A549 (cell line): ENCODE results near the gene HTR3A. TPM values are rescaled to one million over a fixed set of nuclear protein-coding genes. Genes with fewer than 3 reads are reported as not detected.

ENCODE experiments used
- ATAC-seq, 2 experiments: fragments of 200-7000 bp in 1 of 2; fragments of >200 bp in 1 of 2; cut with Nextera tagmentation in 1 of 2; cut with Tn5 transposase in 1 of 2; 3 replicates each; pipeline versions ENCODE4 v1.8.0 to v1.9.1; 2018 to 2020; ENCODE audit warnings: mild to moderate bottlenecking in 1 of 2, moderate library complexity in 1 of 2
- CTCF ChIA-PET: fragments of 300-600 bp; sonication (Branson Sonifier 250); formaldehyde crosslinking; extraction: SDS; loops from one replicate; lab custom pipeline; 2021; ENCODE audit warnings: antibody characterized with exemption, inconsistent platforms; lab: Yijun Ruan, JAX
- POLR2A ChIA-PET: fragments of 350-600 bp; formaldehyde crosslinking; extraction: SDS; loops from one replicate; lab custom pipeline; 2021; ENCODE audit warnings: antibody characterized with exemption, inconsistent platforms; lab: Yijun Ruan, JAX
- DNase-seq, 2 experiments: peaks; one replicate each; pipeline versions ENCODE4 v3.0.0 to v3.0.0-alpha.2; 2011 to 2016; ENCODE audit warnings: low read depth in 1 of 2, low spot score in 1 of 2
- FAIRE-seq: peaks from 2 replicates; lab custom pipeline; 2011; peaks lifted over from hg19 to GRCh38; lab: Jason Lieb, UNC
- H3K27ac ChIP-seq, 2 experiments: fragments of >200 bp; sonication (Bioruptor Twin); formaldehyde crosslinking; 3 replicates each; pipeline ENCODE4 v1.5.1; 2016 to 2017
- H3K4me1 ChIP-seq: fragments of >200 bp; sonication (Bioruptor Twin); formaldehyde crosslinking; 3 replicates; pipeline ENCODE4 v1.6.1; 2016
- H3K4me2 ChIP-seq: fragments of >200 bp; sonication (Bioruptor Twin); formaldehyde crosslinking; 3 replicates; pipeline ENCODE4 v1.6.1; 2016
- H3K4me3 ChIP-seq: fragments of >200 bp; sonication (Bioruptor Twin); formaldehyde crosslinking; 3 replicates; pipeline ENCODE4 v1.5.1; 2016
- H3K9me3 ChIP-seq: fragments of >200 bp; sonication (Bioruptor Twin); formaldehyde crosslinking; 3 replicates; pipeline ENCODE4 v1.6.1; 2016
- ATOH8 ChIP-seq: fragments of 250-450 bp; sonication (Bioruptor Pico); IDR thresholded peaks from 2 replicates; pipeline ENCODE4 v1.5.0; 2020; ENCODE audit warnings: low read depth, mild to moderate bottlenecking, moderate library complexity
- BCL3 ChIP-seq: fragments of >200 bp; sonication (Bioruptor Twin); formaldehyde crosslinking; IDR thresholded peaks from 3 replicates; pipeline ENCODE4 v1.6.1; 2016
- CBX2 ChIP-seq: fragments of 200-600 bp; sonication (generic); IDR thresholded peaks from 2 replicates; pipeline ENCODE4 v1.6.1; 2016; ENCODE audit warnings: low read depth, mild to moderate bottlenecking, borderline replicate concordance
- CTCF ChIP-seq: fragments of >200 bp; sonication (Bioruptor Twin); formaldehyde crosslinking; IDR thresholded peaks from 3 replicates; pipeline ENCODE4 v1.5.1; 2016
- FOSL2 ChIP-seq, 2 experiments: fragments of 450-650 bp in 1 of 2; fragments of >200 bp in 1 of 2; sonication (Bioruptor Twin) in 1 of 2; formaldehyde crosslinking; IDR thresholded peaks; 2 replicates each; pipeline versions ENCODE4 v1.5.0 to v1.6.1; 2016 to 2020; ENCODE audit warnings: mild to moderate bottlenecking in 1 of 2, moderate library complexity in 1 of 2
- FOXS1 ChIP-seq: fragments of 250-450 bp; sonication (Bioruptor Pico); IDR thresholded peaks from 2 replicates; pipeline ENCODE4 v1.5.0; 2020; ENCODE audit warnings: mild to moderate bottlenecking, moderate library complexity
- HEYL ChIP-seq: fragments of 250-450 bp; sonication (Bioruptor Pico); IDR thresholded peaks from 2 replicates; pipeline ENCODE4 v1.8.0; 2021; ENCODE audit warnings: mild to moderate bottlenecking, moderate library complexity
- HMGXB4 ChIP-seq: fragments of 250-450 bp; sonication (Bioruptor Pico); IDR thresholded peaks from 2 replicates; pipeline ENCODE4 v1.5.0; 2021; ENCODE audit warnings: mild to moderate bottlenecking, moderate library complexity, borderline replicate concordance
- JUNB ChIP-seq: fragments of >200 bp; sonication (Bioruptor Twin); formaldehyde crosslinking; IDR thresholded peaks from 2 replicates; pipeline ENCODE4 v1.6.1; 2016
- KDM5A ChIP-seq: fragments of 200-600 bp; sonication (generic); IDR thresholded peaks from 2 replicates; pipeline ENCODE4 v1.6.1; 2016; ENCODE audit warnings: antibody characterized with exemption, mild to moderate bottlenecking
- MAFK ChIP-seq: fragments of 450-650 bp; IDR thresholded peaks from 2 replicates; pipeline ENCODE4 v1.6.1; 2014; ENCODE audit not compliant: partially characterized antibody
- MAX ChIP-seq: IDR thresholded peaks from 2 replicates; pipeline ENCODE4 v1.6.1; 2012
- MAZ ChIP-seq: fragments of 150-350 bp; IDR thresholded peaks from 2 replicates; pipeline ENCODE4 v1.6.1; 2014; ENCODE audit warnings: antibody characterized with exemption, low read depth, low read length, borderline replicate concordance
- RNF2 ChIP-seq: fragments of 200-600 bp; sonication (generic); IDR thresholded peaks from 2 replicates; pipeline ENCODE4 v1.6.1; 2016; ENCODE audit warnings: low read depth, mild to moderate bottlenecking, antibody characterized with exemption, moderate library complexity, borderline replicate concordance
- SMC3 ChIP-seq: fragments of >200 bp; sonication (Bioruptor Twin); formaldehyde crosslinking; IDR thresholded peaks from 3 replicates; pipeline ENCODE4 v1.6.1; 2018; ENCODE audit warnings: inconsistent platforms
- TFCP2L1 ChIP-seq: fragments of 250-450 bp; sonication (Bioruptor Pico); IDR thresholded peaks from 2 replicates; pipeline ENCODE4 v1.5.0; 2021; ENCODE audit warnings: mild to moderate bottlenecking
- ZC3H11A ChIP-seq: fragments of 450-650 bp; IDR thresholded peaks from 2 replicates; pipeline ENCODE4 v1.6.1; 2014; ENCODE audit warnings: antibody characterized with exemption, mild to moderate bottlenecking
- ZNF302 ChIP-seq: fragments of 250-450 bp; sonication (Bioruptor Pico); IDR thresholded peaks from 2 replicates; pipeline ENCODE4 v1.9.0; 2021; ENCODE audit warnings: inconsistent platforms, mild to moderate bottlenecking, moderate library complexity
- ZSCAN20 ChIP-seq: fragments of 250-450 bp; sonication (Bioruptor Pico); IDR thresholded peaks from 2 replicates; pipeline ENCODE4 v1.8.0; 2022; ENCODE audit warnings: mild to moderate bottlenecking, moderate library complexity
- WGBS: methylation state at CpG from one replicate; pipeline ENCODE4 v1.1.6; 2017; ENCODE audit errors: missing lambda C conversion rate; 5-methylcytosine and 5-hydroxymethylcytosine counted together
- polyA plus RNA-seq, 4 experiments: library from polyadenylated mRNA; depleted of rRNA in 3 of 4; stranded (reverse); fragments of >200 nt; fragmentation: RNase III in 1 of 4; extraction: RNeasy Plus Mini Kit Qiagen cat#74134 plus additional on column Dnase treatment in 1 of 4; gene quantifications; 2 replicates in 3 of 4; 3 replicates in 1 of 4; pipeline ENCODE4 v1.2.3, GENCODE V29; 2011 to 2017

The HTR3A gene
- polyA plus RNA-seq, 2 of the 4 experiments (the other 2 are of a cell fraction) = not detected

GRCh38 chr11:113986351-113987140, 11.6 kb downstream of the HTR3A start (continued):
- TF ChIP-seq RNF2 (no peak), SMC3 (no peak)

GRCh38 chr11:113989381-113989780, 14.5 kb downstream of the HTR3A start:
- no peak for TF ChIP-seq HEYL
- no peak for TF ChIP-seq FOSL2 (IDR thresholded peaks at IDR 0.05)
- TF ChIP-seq FOSL2 (CRISPR knock-in tag; IDR thresholded peaks at IDR 0.05) = no peak
- TF ChIP-seq FOXS1 (CRISPR knock-in tag) = no peak
- TF ChIP-seq CBX2 = no peak
- TF ChIP-seq TFCP2L1 = no peak
- TF ChIP-seq ZSCAN20 (CRISPR knock-in tag) = no peak
- no peak for TF ChIP-seq CTCF
- TF ChIP-seq KDM5A = no peak
- TF ChIP-seq MAX = no peak
- no peak for TF ChIP-seq ZC3H11A
- TF ChIP-seq JUNB = no peak
- no peak for TF ChIP-seq BCL3
- no peak for TF ChIP-seq ZNF302 (CRISPR knock-in tag)
- no peak for TF ChIP-seq MAFK
- TF ChIP-seq ATOH8 = no peak
- TF ChIP-seq HMGXB4 = no peak
- no peak for TF ChIP-seq MAZ

More at GRCh38 chr11:113989381-113989780, 14.5 kb downstream of the HTR3A start:
- H3K4me3 ChIP-seq = no peak overlapping the region
- H3K4me2 ChIP-seq = no peak overlapping the region
- WGBS = 0% methylated on average over 3 of the region's 15 CpGs
- POLR2A ChIA-PET = no interaction called here
- no peaks in the 10 kb centered on the region for H3K9me3 ChIP-seq
- H3K27ac ChIP-seq = no peak overlapping the region
- ATAC-seq = no peak
- no peaks in the 10 kb centered on the region for H3K4me1 ChIP-seq
- DNase-seq = no peak
- no peak for FAIRE-seq
- CTCF ChIA-PET = interaction anchor here (5.3 to 6.1 kb wide), 2 partner anchors 93 to 272 kb away, joined by 28 to 34 read pairs; no protein-coding TSS in a partner anchor
